Kidney (tissue), 14 donors: ENCODE data around the gene NOX4. TPM values are rescaled to one million over a fixed set of nuclear protein-coding genes. Genes with fewer than 3 reads are reported as not detected.

Experiments
- DNase-seq, 5 donors: peaks; one replicate each; pipeline ENCODE4 v3.0.0-alpha.2; 2013 to 2020
- FAIRE-seq: peaks from 2 replicates; lab custom pipeline; 2012; peaks lifted over from hg19 to GRCh38; lab: Jason Lieb, UNC
- H3K27ac ChIP-seq, 2 donors: one replicate each; pipeline ENCODE4 v1.7.0; 2013; ENCODE audit warnings: low read depth in 2 of 2, low read length in 2 of 2, inconsistent platforms in 1 of 2
- H3K27me3 ChIP-seq: one replicate; pipeline ENCODE4 v1.7.1; 2013; ENCODE audit warnings: low read length, inconsistent platforms; ENCODE audit not compliant: control insufficient read depth, insufficient read depth
- H3K36me3 ChIP-seq, 3 donors: one replicate each; pipeline versions ENCODE4 v1.7.0 to v1.7.1; 2013; ENCODE audit warnings: low read length in 3 of 3, control low read depth in 1 of 3, inconsistent platforms in 1 of 3; ENCODE audit not compliant: insufficient read depth in 3 of 3, control insufficient read depth in 2 of 3
- H3K4me1 ChIP-seq, 3 donors: one replicate each; pipeline versions ENCODE4 v1.7.0 to v1.7.1; 2013; ENCODE audit warnings: low read length in 3 of 3, inconsistent platforms in 1 of 3, low read depth in 1 of 3; ENCODE audit not compliant: control insufficient read depth in 2 of 3, insufficient read depth in 2 of 3
- H3K4me3 ChIP-seq, 3 donors: one replicate each; pipeline versions ENCODE4 v1.7.0 to v1.8.1; 2013; ENCODE audit warnings: low read length in 3 of 3, control low read depth in 1 of 3, inconsistent platforms in 1 of 3
- H3K9ac ChIP-seq, 3 donors: one replicate each; pipeline versions ENCODE4 v1.7.0 to v1.7.1; 2013; ENCODE audit warnings: low read length in 3 of 3, control low read depth in 1 of 3, inconsistent platforms in 1 of 3
- H3K9me3 ChIP-seq, 3 donors: one replicate each; pipeline versions ENCODE4 v1.7.0 to v1.7.1; 2013; ENCODE audit warnings: low read length in 3 of 3, control low read depth in 1 of 3, inconsistent platforms in 1 of 3; ENCODE audit not compliant: control insufficient read depth in 2 of 3, insufficient read depth in 1 of 3
- intact Hi-C: fragments of 100-400 bp; cut with DNase I; formaldehyde crosslinking; loops from one replicate; pipeline ENCODE4 v1.11.1; 2022
- polyA plus RNA-seq: library from polyadenylated mRNA; stranded (reverse); fragments of 350-450 nt; fragmentation: Illumina TruSeq; extraction: RNeasy Lipid Tissue Mini Kit (QIAGEN cat#74804); gene quantifications from one replicate; pipeline ENCODE4 v1.2.3, GENCODE V29; 2014; ENCODE audit warnings: low read depth, low replicate concordance; ENCODE audit not compliant: insufficient read depth
- total RNA-seq: library from RNA; stranded (reverse); fragmentation: NEBNext Ultra II Directional; extraction: Animal tissue kit (Norgen Biotek cat#: 25700); gene quantifications from one replicate; pipeline ENCODE4 v1.2.1, GENCODE V29; 2021
- TF ChIP-seq, protein P1 (sequence below): IDR thresholded peaks from 3 replicates; pipeline ENCODE4 v1.5.1; 2012; ENCODE audit warnings: mild to moderate bottlenecking, moderate library complexity, borderline replicate concordance; ENCODE audit not compliant: insufficient read depth; ENCODE audit errors: extremely low read depth
- donor health status: control.
- donor health status: control.
- donor health status: control.
- donor health status: control.
- donor health status: control.
- donor health status: DM: yes; HTN: yes; CAD: no.
- donor health status: Normal renal cell carcinoma (clear cell type).

NOX4 gene
- total and polyA plus RNA-seq, 2 donors from 2014 or later, result 13.0 to 370 TPM

DNA sequence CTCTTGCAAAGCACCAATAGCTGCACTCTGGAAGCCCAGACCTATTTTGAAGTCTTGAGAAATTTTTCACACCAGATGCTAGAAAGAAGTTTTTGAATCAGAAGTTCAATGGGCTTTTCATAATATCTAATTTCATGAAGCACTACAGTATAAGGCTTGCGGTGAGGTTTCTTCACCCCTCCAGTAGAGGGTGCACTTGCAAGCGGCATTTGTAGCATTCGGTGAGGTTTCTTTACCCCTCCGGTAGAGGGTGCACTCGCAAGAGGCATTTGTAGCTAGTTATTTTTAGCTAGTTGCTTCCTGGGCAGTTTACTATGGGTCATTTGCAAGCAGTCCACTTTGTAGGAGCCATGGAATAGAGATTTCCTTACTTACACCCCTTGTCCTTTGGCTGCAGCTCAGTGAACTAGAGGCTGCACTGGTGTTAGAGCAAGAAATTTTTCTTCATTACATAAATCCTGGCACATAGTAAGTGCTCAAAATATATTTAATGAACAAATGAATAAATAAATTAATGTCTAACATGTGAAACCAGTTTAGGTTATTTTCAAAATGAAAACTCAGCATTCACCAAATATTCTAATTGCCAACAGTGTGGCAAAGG is 7.8 kb upstream of the NOX4 start:
- FAIRE-seq, result no peak

DNA sequence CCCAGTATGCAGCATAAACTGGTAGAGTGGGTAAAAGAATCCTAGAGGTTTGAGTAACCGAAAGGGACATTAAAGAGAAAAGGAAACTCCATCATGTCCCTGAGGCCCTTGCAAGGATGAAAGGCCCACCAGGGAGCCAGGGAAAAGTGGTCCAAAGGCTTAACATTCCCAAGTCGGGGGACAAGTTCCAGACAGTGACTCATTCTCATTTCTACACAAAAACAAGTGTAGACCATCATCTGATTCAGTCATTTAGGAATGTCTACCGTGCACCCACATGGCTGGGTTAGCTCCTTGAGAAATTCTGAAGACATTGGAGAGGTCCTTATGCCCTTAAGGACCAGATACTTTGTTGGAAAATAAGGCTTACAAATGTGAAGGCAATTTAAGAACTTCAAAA is 4.8 kb upstream of the NOX4 start:
- intact Hi-C loops, result no loop called here
- no peaks in the 10 kb centered on the region for H3K4me1 ChIP-seq
- H3K4me3 ChIP-seq, result no peak overlapping the region
- no peaks in the 10 kb centered on the region for H3K36me3 ChIP-seq
- no peak for DNase-seq
- H3K27me3 ChIP-seq, result no peaks in the 10 kb centered on the region
- no peaks in the 10 kb centered on the region for H3K9me3 ChIP-seq
- TF ChIP-seq, protein P1, sequence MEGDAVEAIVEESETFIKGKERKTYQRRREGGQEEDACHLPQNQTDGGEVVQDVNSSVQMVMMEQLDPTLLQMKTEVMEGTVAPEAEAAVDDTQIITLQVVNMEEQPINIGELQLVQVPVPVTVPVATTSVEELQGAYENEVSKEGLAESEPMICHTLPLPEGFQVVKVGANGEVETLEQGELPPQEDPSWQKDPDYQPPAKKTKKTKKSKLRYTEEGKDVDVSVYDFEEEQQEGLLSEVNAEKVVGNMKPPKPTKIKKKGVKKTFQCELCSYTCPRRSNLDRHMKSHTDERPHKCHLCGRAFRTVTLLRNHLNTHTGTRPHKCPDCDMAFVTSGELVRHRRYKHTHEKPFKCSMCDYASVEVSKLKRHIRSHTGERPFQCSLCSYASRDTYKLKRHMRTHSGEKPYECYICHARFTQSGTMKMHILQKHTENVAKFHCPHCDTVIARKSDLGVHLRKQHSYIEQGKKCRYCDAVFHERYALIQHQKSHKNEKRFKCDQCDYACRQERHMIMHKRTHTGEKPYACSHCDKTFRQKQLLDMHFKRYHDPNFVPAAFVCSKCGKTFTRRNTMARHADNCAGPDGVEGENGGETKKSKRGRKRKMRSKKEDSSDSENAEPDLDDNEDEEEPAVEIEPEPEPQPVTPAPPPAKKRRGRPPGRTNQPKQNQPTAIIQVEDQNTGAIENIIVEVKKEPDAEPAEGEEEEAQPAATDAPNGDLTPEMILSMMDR, result no peak
- no peak for FAIRE-seq
- H3K9ac ChIP-seq, result no peak overlapping the region
- no peak overlapping the region for H3K27ac ChIP-seq

More for the DNA sequence above, 7.8 kb upstream of the NOX4 start:
- Histone ChIP-seq H3K36me3 (no peaks in the 10 kb centered on the region), H3K4me1 (no peaks in the 10 kb centered on the region), H3K4me3 (no peak overlapping the region), H3K9me3 (no peaks in the 10 kb centered on the region), H3K9ac (no peak overlapping the region), H3K27me3 (no peaks in the 10 kb centered on the region), H3K27ac (no peak overlapping the region)
- intact Hi-C loops, result no loop called here
- TF ChIP-seq, protein P1, result no peak
- DNase-seq, result no peak

DNA sequence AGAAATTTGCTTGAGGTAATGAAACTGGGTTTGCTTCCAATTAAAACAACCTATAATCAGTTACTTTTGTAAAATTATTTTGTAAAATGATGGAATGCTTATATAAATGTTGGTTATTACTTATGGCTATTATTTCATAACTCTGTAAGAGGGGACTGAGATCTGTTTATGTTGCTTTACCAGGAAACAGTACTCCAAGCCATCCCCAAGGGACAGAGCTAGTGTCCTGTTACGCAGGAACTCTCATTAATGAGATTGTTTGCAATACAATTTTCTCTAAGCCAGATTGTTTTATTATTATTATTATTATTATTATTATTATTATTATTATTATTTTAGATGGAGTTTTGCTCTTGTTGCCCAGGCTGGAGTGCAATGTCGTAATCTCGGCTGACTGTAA is 2.3 kb upstream of the NOX4 start:
- Histone ChIP-seq H3K4me3 (no peak overlapping the region), H3K4me1 (no peaks in the 10 kb centered on the region), H3K9me3 (no peaks in the 10 kb centered on the region), H3K9ac (no peak overlapping the region), H3K27me3 (no peaks in the 10 kb centered on the region), H3K27ac (no peak overlapping the region), H3K36me3 (no peaks in the 10 kb centered on the region)
- DNase-seq (peak in 1 of 5 donors; percentile 10), FAIRE-seq (no peak)
- TF ChIP-seq, protein P1, result no peak
- intact Hi-C loops, result no loop called here

DNA sequence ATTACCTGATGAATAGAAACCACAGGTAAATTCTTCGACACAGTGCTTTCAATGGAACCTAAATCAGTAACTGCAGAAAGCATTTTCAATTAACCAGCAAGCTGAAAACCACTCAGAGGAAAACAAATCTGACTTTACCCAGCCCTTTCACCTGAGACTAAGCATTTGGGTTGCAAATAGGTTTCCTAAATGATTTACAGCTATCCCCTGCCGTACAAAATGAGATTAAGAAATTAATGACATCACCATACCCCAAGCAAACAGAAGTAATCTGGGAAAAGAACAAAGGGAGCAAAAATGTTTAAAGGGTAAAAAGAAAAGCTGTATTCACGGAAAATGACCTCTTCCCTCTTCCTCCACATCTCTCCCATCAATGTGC is 584 bp downstream of the NOX4 start:
- DNase-seq (peak in 2 of 5 donors; percentile 55 to 75), FAIRE-seq (no peak)
- TF ChIP-seq, protein P1, result no peak
- peak overlapping the region in 2 of 3 donors; percentile 58 to 76 for H3K9ac ChIP-seq
- H3K36me3 ChIP-seq, result no peaks in the 10 kb centered on the region
- H3K27ac ChIP-seq, result peak overlapping the region; percentile 81
- intact Hi-C loops, result no loop called here
- H3K27me3 ChIP-seq, result no peaks in the 10 kb centered on the region
- no peaks in the 10 kb centered on the region for H3K9me3 ChIP-seq
- no peaks in the 10 kb centered on the region for H3K4me1 ChIP-seq
- peak overlapping the region; percentile 47 to 77 (median 56) for H3K4me3 ChIP-seq
